8988T (cell line): Measurements from ENCODE around the gene PRKCG.
A peak's percentile ranks its signal among the peaks of the same experiment; 100 is the strongest.

Source experiments
- DNase-seq: peaks from one replicate; pipeline ENCODE4 v3.0.0; 2011

The PRKCG gene

GRCh38 chr19:53900191-53900860 lies 18.3 kb downstream of the PRKCG start:
- no peak for DNase-seq

- no peak for DNase-seq
These were observed 21.2 kb downstream of the PRKCG start for GRCh38 chr19:53903055-53903680.

- DNase-seq: no peak
These were observed 22.9 kb downstream of the PRKCG start for GRCh38 chr19:53904909-53905308.

- DNase-seq: no peak
These were observed 23.8 kb downstream of the PRKCG start for GRCh38 chr19:53905787-53906186.

- DNase-seq: peak; percentile 73
These were observed 24.5 kb downstream of the PRKCG start for GRCh38 chr19:53906211-53907192.

GRCh38 chr19:53907193-53907581 lies 25.2 kb downstream of the PRKCG start:
- DNase-seq: no peak

GRCh38 chr19:53907690-53908089 lies 25.7 kb downstream of the PRKCG start:
- no peak for DNase-seq

GRCh38 chr19:53908106-53908934 lies 26.3 kb downstream of the PRKCG start:
- peak; percentile 96 for DNase-seq

GRCh38 chr19:53908935-53909415 lies 27.0 kb downstream of the PRKCG start, which contains the start of gene CACNG7:
Gene CACNG7 (plus strand): TSS chr19:53909278. CDS start chr19:53912832, 3,554 bp downstream.
- DNase-seq: no peak

GRCh38 chr19:53909471-53910169 lies 27.6 kb downstream of the PRKCG start:
- no peak for DNase-seq

GRCh38 chr19:53910170-53910518 lies 28.1 kb downstream of the PRKCG start:
- no peak for DNase-seq

GRCh38 chr19:53912653-53913052 lies 30.7 kb downstream of the PRKCG start:
- DNase-seq: no peak

- no peak for DNase-seq
These were observed 33.0 kb downstream of the PRKCG start for GRCh38 chr19:53915000-53915399.

- DNase-seq: no peak
These were observed 34.0 kb downstream of the PRKCG start for GRCh38 chr19:53916004-53916403.

GRCh38 chr19:53917356-53917755 lies 35.4 kb downstream of the PRKCG start:
- DNase-seq: no peak

- no peak for DNase-seq
These were observed 45.7 kb downstream of the PRKCG start for GRCh38 chr19:53927739-53928138.

- DNase-seq: no peak
These were observed 54.0 kb downstream of the PRKCG start for GRCh38 chr19:53936029-53936428.

- DNase-seq: no peak
These were observed 60.2 kb downstream of the PRKCG start for GRCh38 chr19:53942001-53942786.

- no peak for DNase-seq
These were observed 62.4 kb downstream of the PRKCG start for GRCh38 chr19:53944416-53944815.

- no peak for DNase-seq
These were observed 62.9 kb downstream of the PRKCG start for GRCh38 chr19:53944933-53945332.

GRCh38 chr19:53945441-53945840 lies 63.4 kb downstream of the PRKCG start:
- DNase-seq: no peak
